HG03342 (cell line): Measurements from ENCODE around the gene NDUFB7.
"Not testable (repeated sequence)": the region's sequence is repeated elsewhere in the genome, so short reads cannot be mapped to it uniquely, and the experiment has no call there.

Experiments
- ATAC-seq: cut with Tn5 transposase; IDR thresholded peaks from one replicate; pipeline ENCODE4 v1.9.1; 2021; ENCODE audit warnings: mild to moderate bottlenecking, moderate library complexity; ENCODE audit not compliant: unreplicated experiment

Gene NDUFB7

DNA sequence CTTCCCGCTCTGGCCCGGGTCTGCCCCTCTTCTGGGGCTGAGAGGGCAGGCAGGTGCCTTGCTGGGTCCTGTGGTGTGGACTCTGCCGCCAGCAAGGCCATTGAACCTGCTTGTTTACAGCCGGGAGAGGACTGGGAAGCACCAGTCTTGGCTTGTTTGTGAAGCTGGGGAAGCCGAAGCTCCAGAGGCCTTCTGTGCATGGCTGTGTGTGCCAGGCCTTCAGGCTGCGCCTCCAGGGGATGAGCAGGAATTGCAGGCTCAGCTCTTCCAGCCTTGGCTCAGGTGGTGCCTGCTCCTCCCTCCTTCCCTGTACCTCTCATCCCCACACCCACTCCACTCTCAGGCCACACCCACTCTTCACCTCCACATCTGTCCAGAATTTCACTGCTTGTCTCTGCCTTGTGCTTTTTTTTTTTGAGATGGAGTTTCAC is 17.5 kb downstream of the NDUFB7 start:
- no peak for ATAC-seq

DNA sequence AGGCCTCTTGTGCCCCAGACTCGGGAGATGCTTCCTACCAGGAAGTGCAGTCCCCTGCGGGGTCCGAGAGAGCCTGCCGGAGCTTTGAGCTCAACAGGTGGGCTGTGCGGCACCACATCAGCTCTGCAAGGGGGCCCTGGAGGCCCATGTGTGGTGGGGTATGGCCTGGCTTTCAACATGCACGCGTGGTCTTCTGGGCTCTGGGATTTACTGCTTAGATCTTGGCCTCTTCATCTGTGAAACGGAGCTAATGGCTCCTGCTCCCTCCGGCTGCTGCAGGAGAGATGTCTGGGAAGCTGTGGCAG is 18.0 kb downstream of the NDUFB7 start:
- no peak for ATAC-seq

- no peak for ATAC-seq
These were observed 18.6 kb downstream of the NDUFB7 start for GRCh38 chr19:14553042-14553938.

DNA sequence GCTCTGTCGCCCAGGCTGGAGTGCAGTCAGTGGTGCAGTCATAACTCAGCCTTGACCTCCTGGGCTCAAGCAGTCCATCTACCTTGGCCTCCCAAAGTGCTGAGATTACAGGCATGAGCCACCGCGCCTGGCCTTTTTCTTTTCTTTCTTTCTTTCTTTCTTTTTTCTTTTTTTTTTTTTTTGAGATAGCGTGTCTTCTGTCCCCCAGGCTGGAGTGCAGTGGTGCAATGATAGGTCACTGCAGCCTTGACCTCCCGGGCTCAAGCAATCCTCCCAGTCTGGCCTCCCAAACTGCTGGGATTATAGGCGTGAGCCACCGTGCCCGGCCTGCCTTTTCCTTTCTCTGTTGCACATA is 19.9 kb downstream of the NDUFB7 start:
- ATAC-seq, result not testable (repeated sequence)

DNA sequence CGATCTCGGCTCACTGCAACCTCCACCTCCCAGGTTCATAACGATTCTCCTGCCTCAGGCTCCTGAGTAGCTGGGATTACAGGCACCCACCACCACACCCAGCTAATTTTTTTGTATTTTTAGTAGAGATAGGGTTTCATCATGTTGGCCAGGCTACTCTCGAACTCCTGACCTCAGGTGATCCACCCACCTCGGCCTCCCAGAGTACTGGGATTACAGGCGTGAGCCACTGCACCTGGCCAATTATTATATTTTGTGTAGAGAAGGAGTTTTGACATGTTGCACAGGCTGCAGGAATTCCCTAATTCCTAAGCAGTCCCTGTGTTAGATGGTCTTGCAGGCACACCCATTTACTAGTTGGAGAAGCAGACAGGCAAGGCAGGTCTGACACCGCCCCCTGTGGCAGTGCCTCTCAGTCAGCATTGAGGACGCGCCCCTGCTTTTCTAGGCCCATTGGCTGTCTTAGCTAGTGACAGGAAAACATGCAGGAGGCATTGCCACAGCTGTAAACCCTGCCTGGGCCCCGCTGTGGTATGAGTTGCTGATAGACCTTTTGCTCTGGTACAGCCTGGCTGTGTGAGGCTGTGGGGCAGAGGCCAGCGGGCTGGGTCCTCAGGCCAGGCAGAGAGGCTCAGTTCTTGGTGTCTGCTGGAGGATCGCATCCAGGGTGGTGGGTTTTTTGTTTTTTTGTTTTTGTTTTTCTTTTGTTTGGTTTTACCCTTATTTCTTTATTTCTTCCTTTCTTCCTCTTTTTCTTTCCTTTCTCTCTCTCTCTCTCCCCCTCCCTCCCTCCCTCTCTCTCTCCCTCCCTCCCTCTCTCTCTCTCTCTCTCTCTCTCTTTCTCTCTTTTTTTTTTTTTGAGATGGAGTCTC is 20.5 kb downstream of the NDUFB7 start:
- not testable (repeated sequence) for ATAC-seq

DNA sequence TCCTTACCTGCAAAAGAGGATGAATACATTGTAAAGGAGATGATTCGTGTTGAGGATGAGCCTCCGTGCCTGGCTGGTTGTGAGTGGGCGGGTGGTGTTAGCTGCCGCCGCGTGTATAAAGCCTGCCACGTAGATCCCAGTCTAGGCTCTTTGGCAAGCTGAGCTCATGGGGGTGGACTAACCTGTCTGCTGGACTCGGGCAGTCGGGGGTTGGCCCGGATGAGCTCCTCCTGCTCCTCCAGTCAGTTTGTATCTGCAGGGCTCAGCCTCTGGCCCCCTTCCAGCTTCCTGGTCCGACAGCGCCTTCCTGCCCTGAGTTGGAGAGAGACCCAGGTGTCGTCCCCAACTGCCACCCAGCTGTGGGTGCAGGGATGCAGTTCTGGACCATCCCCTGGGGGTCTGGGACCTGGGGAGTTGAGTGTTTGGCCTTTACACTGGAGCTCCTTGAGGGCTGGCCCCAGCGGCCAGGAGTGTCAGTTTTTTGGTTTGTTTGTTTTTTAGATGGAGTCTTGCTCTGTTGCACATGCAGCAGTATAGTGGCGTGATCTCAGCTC is 21.6 kb downstream of the NDUFB7 start:
- ATAC-seq, result no peak

- ATAC-seq, result no peak
These were observed 26.2 kb downstream of the NDUFB7 start for GRCh38 chr19:14545716-14546082.

- no peak for ATAC-seq
These were observed 26.7 kb downstream of the NDUFB7 start for GRCh38 chr19:14544977-14545715.

GRCh38 chr19:14544047-14544446 is 27.8 kb downstream of the NDUFB7 start:
- ATAC-seq, result no peak

DNA sequence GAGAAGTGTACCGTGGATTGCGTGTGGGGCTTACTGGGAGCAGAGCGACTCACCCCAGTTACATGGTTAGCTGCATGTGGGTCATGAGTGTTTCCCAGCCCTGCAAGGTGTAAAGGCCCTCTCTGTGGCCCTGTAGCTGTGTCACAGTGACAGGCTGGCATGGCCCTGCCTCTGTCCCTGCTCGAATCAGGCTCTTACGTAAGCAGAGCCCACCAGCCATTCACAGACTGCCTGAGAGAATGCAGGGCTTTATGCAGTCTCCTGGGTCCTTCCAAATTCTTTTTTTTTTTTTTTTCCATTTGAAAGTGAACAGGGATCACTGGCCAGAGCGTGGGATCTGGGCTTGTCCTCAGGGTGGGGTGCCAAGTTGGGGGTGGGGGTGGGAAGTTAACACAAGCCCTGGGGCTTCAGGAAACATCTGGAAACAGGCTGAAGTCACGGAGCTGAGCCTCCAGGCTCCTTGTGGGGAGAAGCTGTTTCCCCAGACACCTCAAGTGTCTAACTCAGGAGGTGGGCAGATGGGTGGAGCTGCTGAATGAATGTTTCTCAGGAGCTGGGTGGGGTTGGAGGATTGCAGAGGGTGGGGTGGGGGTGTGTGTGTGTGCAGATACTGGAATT is 29.0 kb downstream of the NDUFB7 start:
- no peak for ATAC-seq

DNA sequence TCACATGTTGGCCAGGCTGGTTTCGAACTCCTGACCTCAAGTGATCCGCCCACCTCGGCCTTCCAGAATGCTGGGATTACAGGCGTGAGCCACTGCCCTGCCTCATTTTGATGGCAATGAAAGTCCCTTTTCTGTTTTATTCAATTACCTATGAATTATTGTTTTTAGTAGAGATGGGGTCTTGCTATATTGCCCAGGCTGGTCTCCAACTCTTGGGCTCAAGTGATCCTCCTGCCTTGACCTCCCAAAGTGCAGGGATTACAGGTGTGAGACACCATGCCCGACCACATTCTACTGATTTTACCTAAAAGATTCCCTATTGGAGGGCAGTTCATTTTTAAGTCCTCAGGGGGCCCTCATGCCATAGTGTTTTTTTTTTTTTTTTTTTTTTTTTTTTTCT is 29.9 kb downstream of the NDUFB7 start:
- not testable (repeated sequence) for ATAC-seq

DNA sequence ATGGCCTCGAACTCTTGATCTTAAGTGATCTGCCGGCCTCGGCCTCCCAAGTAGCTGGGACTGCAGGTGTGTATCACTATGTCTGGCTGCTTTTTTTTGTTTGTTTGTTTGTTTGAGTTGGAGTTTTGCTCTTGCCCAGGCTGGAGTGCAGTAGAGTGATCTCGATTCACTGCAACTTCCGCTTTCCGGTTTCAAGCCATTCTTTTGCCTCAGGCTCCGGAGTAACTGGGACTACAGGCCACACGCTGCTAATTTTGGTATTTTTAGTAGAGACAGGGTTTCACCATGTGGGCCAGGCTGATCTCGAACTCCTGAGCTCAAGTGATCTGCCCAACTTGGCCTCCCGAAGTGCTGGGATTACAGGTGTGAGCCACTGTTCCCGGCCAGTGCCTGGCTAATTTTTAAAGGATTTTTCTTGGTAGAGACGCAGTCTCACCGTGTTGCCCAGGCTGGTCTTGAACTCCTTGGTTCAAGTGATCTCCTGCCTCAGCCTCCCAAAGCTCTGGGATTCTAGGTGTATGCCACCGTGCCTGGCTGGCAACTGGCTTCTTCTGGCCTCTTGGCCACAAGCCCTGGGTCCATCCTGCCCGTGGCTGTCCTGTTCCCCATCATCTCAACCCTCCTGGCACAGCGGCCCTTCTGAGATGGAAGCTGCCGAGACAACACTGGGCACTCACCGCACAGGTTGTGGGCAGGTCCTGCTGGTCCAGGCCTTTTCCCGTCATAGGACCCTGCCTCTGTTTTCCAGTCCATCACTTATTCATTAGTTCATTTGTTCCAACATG is 30.9 kb downstream of the NDUFB7 start:
- ATAC-seq, result no peak

GRCh38 chr19:14536926-14537692 is 34.8 kb downstream of the NDUFB7 start:
- no peak for ATAC-seq

- no peak for ATAC-seq
These were observed 38.4 kb downstream of the NDUFB7 start for GRCh38 chr19:14533450-14533849.

- no peak for ATAC-seq
These were observed 41.4 kb downstream of the NDUFB7 start for GRCh38 chr19:14530506-14530905.

DNA sequence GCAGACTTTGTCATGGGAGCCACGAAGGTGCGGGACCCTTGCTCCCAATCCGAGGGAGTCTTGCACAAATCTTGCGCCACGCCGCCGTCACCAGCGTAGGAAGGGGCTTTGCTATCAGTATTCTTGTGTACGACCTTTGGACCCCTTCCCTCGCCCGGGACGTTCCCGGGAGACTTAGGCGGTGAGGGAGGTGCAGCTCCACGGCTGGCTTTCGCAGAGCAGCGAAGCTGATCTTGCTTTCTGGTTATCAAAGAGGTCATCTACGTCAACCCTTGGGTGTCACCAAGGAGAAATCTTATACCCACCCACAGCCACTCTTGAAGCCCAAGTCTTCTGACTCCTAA is 41.9 kb downstream of the NDUFB7 start:
- no peak for ATAC-seq

GRCh38 chr19:14529254-14530004 is 42.4 kb downstream of the NDUFB7 start, which contains the start of gene TECR:
Gene TECR (plus strand): TSS chr19:14529594. CDS start chr19:14529697, 103 bp downstream.
- peak; percentile 91 for ATAC-seq
